Heart right ventricle (tissue), 16 donors: Measurements from ENCODE around the gene UST. TPM values are rescaled to one million over a fixed set of nuclear protein-coding genes. Genes with fewer than 3 reads are reported as not detected.

Experiments used
- ATAC-seq, 8 donors: fragments of 200-7000 bp; cut with Tn5 transposase; one replicate each; pipeline ENCODE4 v1.9.1; 2020; ENCODE audit warnings: mild to moderate bottlenecking in 8 of 8, moderate library complexity in 8 of 8, moderate number of reproducible peaks in 1 of 8
- DNase-seq, 2 donors: peaks; one replicate each; pipeline ENCODE4 v3.0.0-alpha.2; 2020
- H3K27ac ChIP-seq, 10 donors: fragments of 200-600 bp; sonication (generic) in 2 of 10; one replicate each; pipeline versions ENCODE4 v1.5.0 to v1.8.0; 2020 to 2022; ENCODE audit warnings: mild to moderate bottlenecking in 3 of 10
- H3K27me3 ChIP-seq, 7 donors: fragments of 200-600 bp; one replicate each; pipeline ENCODE4 v1.8.0; 2021 to 2022; ENCODE audit warnings: mild to moderate bottlenecking in 2 of 7
- H3K36me3 ChIP-seq, 9 donors: fragments of 200-600 bp; sonication (generic) in 1 of 9; one replicate each; pipeline versions ENCODE4 v1.5.0 to v1.8.0; 2020 to 2022; ENCODE audit warnings: mild to moderate bottlenecking in 2 of 9
- H3K4me1 ChIP-seq, 9 donors: fragments of 200-600 bp; sonication (generic) in 1 of 9; one replicate each; pipeline versions ENCODE4 v1.5.0 to v1.8.0; 2020 to 2022; ENCODE audit warnings: mild to moderate bottlenecking in 4 of 9
- H3K4me3 ChIP-seq, 10 donors: fragments of 200-600 bp; sonication (generic) in 2 of 10; one replicate each; pipeline versions ENCODE4 v1.5.0 to v1.8.0; 2020 to 2022; ENCODE audit warnings: mild to moderate bottlenecking in 7 of 10, moderate library complexity in 2 of 10
- H3K9me3 ChIP-seq, 11 donors: fragments of 200-600 bp in 10 of 11; sonication (generic) in 2 of 11; one replicate each; pipeline versions ENCODE4 v1.5.0 to v1.8.0; 2013 to 2022; ENCODE audit warnings: mild to moderate bottlenecking in 2 of 11, control low read depth in 1 of 11, moderate library complexity in 1 of 11
- WGBS, 2 donors: extraction: QIAGEN DNeasy Blood & Tissue Kit; methylation state at CpG; one replicate each; pipeline ENCODE4 v1.1.7; 2013; ENCODE audit warnings: inconsistent platforms in 1 of 2; 5-methylcytosine and 5-hydroxymethylcytosine counted together
- intact Hi-C, 10 donors: fragments of 100-400 bp; cut with DNase I; formaldehyde crosslinking; loops; one replicate each; pipeline versions ENCODE4 v1.11.1 to v1.14.2; 2022
- polyA plus RNA-seq, 2 donors: library from polyadenylated mRNA; stranded (reverse); fragments of 200-250 nt; gene quantifications; one replicate each; pipeline ENCODE4 v1.2.3, GENCODE V29; 2013
- total RNA-seq, 10 donors: library from RNA; stranded (reverse); fragmentation: NEBNext Ultra II Directional in 3 of 10; extraction: Animal tissue kit (Norgen Biotek cat#: 25700) in 3 of 10; gene quantifications; one replicate each; pipeline versions ENCODE4 v1.2.1 to v1.2.4, GENCODE V29; 2021 to 2023
- TF ChIP-seq, protein P1 (sequence below), 9 donors: fragments of 200-600 bp; sonication (generic) in 2 of 9; IDR thresholded peaks; one replicate each; pipeline versions ENCODE4 v1.5.0 to v1.8.0; 2021 to 2022; ENCODE audit warnings: antibody characterized with exemption in 9 of 9, mild to moderate bottlenecking in 5 of 9, moderate library complexity in 1 of 9
- donor health status: Arrhythmogenic right ventricular cardiomyopathy.
- donor health status: ischemic (EF 13 %, LVEDD 7.1; RV severe dilation, severe dysfunction).
- donor health status: healthy with polysubstance abuse.
- donor health status: DM: no; HTN: yes; CAD: no.
- donor health status: DM: no; HTN: no; CAD: no.
- donor health status: ischemic (EF 25% LVEDD 6.9; RV normal size, moderate dysfunction).
- donor health status: ischemic (EF 25% LVEDD 5.7; RV mildly dilated, moderate dysfunction).
- donor health status: healthy.
- donor health status: DM: yes; HTN: yes; CAD: no.
- donor health status: Ischemic cardiomyopathy.
- donor health status: ischemic (EF 35%, LVEDD 5.7; RV mildly dilated, moderate dysfunction).
- donor health status: nonischemic (EF 11% LVEDD 7.7; RV severe dilation, severe dysfunction).
- donor health status: DM: yes; HTN: yes; CAD: no.
- donor health status: PGD.
- donor health status: ischemic (EF 29% LVEDD 5.4; RV normal size, mild dysfunction).
- donor health status: nonischemic (EF 23%, LVEDD 6.1; RV moderate dilation, normal function).

UST gene
- total and polyA plus RNA-seq, 12 donors = 1.6 to 4.1 (median 2.3) TPM

DNA sequence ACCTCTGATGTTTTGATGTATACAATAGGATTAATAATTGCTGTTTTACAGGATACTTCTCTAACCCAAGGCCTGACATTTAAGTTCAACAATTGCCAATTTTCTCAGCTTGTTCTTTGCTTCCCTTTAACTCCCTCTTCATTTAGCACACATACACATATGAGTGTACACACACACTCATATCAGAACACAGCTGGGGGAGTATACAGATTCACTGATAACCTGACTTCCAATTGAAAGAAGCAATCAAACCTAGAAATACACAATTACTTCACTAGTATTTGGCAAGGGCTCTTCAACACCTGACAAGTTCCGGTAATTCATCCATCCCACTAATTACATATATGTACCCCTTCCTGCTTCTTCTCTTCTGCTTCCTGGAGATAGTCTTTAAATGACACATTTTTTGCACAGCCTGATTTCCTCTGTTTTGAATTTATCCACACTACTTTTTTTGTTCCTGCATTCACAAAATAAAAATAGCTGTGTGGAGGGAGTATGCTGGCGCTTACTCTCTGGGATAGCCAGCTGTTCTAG is 11.2 kb downstream of the UST start:
- WGBS, 2 donors = 35 to 59% methylated on average over 2 of the region's 2 CpGs
- Histone ChIP-seq H3K4me3 (no peak overlapping the region), H3K27me3 (no peaks in the 10 kb centered on the region), H3K9me3 (no peaks in the 10 kb centered on the region), H3K27ac (peak overlapping the region in 1 of 10 donors; percentile 49), H3K36me3 (no peaks in the 10 kb centered on the region), H3K4me1 (peaks cover 0 to 45% (median 14%) of the 10 kb centered on the region in 9 donors)
- DNase-seq (no peak), ATAC-seq (no peak)
- TF ChIP-seq, protein P1, sequence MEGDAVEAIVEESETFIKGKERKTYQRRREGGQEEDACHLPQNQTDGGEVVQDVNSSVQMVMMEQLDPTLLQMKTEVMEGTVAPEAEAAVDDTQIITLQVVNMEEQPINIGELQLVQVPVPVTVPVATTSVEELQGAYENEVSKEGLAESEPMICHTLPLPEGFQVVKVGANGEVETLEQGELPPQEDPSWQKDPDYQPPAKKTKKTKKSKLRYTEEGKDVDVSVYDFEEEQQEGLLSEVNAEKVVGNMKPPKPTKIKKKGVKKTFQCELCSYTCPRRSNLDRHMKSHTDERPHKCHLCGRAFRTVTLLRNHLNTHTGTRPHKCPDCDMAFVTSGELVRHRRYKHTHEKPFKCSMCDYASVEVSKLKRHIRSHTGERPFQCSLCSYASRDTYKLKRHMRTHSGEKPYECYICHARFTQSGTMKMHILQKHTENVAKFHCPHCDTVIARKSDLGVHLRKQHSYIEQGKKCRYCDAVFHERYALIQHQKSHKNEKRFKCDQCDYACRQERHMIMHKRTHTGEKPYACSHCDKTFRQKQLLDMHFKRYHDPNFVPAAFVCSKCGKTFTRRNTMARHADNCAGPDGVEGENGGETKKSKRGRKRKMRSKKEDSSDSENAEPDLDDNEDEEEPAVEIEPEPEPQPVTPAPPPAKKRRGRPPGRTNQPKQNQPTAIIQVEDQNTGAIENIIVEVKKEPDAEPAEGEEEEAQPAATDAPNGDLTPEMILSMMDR (IDR thresholded peaks at IDR 0.05) = no peak
- intact Hi-C loops = no loop called here

DNA sequence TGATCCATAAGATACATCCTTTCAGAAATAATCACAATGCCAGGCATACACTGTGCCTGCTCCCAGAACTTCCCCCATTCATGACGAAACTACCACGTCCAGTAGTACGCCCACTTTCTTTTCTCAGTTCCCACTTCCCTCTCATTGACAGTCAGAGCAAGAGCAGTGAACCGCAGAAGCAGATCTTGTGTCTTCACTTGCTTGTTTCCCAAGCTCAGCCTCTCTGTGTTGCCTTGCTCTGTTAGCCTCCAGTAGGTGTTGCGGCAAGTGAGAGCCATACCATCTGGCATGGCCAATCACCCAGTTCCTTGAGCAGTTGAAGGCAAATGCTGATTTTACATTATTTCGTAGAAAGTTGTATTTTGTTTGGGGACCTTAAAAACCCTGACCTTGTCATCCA is 11.7 kb downstream of the UST start:
- H3K27me3 ChIP-seq = no peaks in the 10 kb centered on the region
- H3K27ac ChIP-seq = peak overlapping the region in 2 of 10 donors; percentile 11 to 49
- H3K36me3 ChIP-seq = no peaks in the 10 kb centered on the region
- H3K9me3 ChIP-seq = peaks cover 0 to 4% (median 0%) of the 10 kb centered on the region in 11 donors
- intact Hi-C loops = no loop called here
- 65 to 69% methylated on average over 6 of the region's 6 CpGs for WGBS, 2 donors
- DNase-seq (peak in 1 of 2 donors; percentile 21), ATAC-seq (peak in 7 of 8 donors; percentile 16 to 60 (median 49))
- TF ChIP-seq, protein P1 (IDR thresholded peaks at IDR 0.05) = no peak
- H3K4me1 ChIP-seq = peaks cover 0 to 45% (median 14%) of the 10 kb centered on the region in 9 donors
- no peak overlapping the region for H3K4me3 ChIP-seq

DNA sequence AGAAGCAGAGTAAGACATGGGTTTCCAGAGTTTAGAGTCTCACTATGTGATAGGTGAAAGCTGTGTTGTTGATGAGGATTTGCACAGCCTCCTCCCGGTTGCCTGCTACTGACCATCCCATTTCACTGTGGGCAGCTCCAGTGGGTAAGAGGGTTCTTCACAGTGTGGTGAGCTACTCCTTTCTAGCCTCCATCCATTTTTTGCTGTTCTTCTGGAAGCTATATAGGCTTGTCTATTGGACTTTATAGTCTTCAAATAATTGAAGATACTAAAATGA is 13.4 kb downstream of the UST start:
- intact Hi-C loops = no loop called here
- ATAC-seq = no peak
- 83 to 92% methylated on average over 1 of the region's 1 CpG for WGBS, 2 donors
- no peak for DNase-seq
- H3K27ac ChIP-seq = peak overlapping the region in 4 of 10 donors; percentile 24 to 82 (median 65)
- peak overlapping the region in 2 of 10 donors; percentile 33 to 35 for H3K4me3 ChIP-seq
- peaks cover 0 to 45% (median 14%) of the 10 kb centered on the region in 9 donors for H3K4me1 ChIP-seq
- H3K36me3 ChIP-seq = no peaks in the 10 kb centered on the region
- H3K27me3 ChIP-seq = no peaks in the 10 kb centered on the region
- H3K9me3 ChIP-seq = peaks cover 0 to 7% (median 0%) of the 10 kb centered on the region in 11 donors
- TF ChIP-seq, protein P1 (IDR thresholded peaks at IDR 0.05) = no peak

DNA sequence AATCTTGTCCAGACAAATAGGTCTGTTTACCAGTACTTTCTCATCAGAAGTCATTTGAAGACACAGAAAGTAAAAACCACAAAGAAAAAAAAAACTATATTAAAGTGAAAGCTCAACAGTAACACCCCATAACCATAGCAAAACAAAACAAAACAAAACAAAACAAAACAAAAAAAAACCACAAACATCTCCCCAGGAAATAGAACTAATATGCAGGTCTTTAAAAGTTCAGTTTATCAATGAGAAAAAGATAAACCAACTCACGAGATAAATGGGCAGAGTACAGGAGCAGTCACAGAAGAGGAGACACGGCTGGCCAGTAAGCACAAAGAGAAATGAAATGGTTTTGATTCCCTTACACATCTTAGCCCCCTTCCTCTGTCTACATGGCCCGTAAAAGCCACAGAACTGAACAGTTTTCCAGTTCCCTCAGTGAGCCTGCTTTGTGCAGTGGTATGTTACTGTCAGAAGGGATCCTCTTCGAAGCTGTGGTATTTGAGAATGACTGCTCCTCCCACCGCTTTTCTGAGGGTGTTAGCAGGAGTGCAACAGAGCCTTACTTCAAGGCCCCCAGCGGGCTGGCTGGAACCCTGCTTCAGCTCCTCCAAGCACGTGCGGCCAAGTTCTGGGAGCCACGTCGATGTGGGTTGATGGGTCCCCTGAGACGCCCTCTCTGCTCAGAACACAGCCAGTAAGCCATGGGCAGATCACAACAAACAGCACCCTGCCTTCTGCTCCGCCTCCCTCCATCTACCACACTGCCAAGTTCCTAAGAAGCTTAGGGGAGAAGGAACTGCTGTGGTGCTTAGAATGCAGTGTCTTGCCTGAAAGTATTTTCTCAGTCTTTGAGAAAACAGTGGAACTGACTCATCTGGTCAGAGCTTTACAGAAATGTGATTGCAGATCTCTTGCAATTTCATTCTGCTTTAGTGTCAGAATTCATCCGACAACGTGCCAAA is 14.0 kb downstream of the UST start:
- intact Hi-C loops = no loop called here

More for the DNA sequence above, 14.0 kb downstream of the UST start:
- TF ChIP-seq, protein P1 (IDR thresholded peaks at IDR 0.05) = no peak
- peak; percentile 67 to 94 (median 86) for ATAC-seq
- DNase-seq = peak; percentile 32 to 62
- H3K27ac ChIP-seq = peak overlapping the region in 7 of 10 donors; percentile 24 to 82 (median 45)
- H3K9me3 ChIP-seq = peaks cover 0 to 7% (median 0%) of the 10 kb centered on the region in 11 donors
- peak overlapping the region in 7 of 10 donors; percentile 13 to 40 (median 35) for H3K4me3 ChIP-seq
- WGBS, 2 donors = 13 to 16% methylated on average over 14 of the region's 14 CpGs
- H3K27me3 ChIP-seq = no peaks in the 10 kb centered on the region
- peaks cover 0 to 45% (median 14%) of the 10 kb centered on the region in 9 donors for H3K4me1 ChIP-seq
- H3K36me3 ChIP-seq = no peaks in the 10 kb centered on the region
